Right lobe of liver (tissue), 6 donors: Measurements from ENCODE around the gene CRACDL. TPM values are rescaled to one million over a fixed set of nuclear protein-coding genes. Genes with fewer than 3 reads are reported as not detected.
A peak's percentile ranks its signal among the peaks of the same experiment; 100 is the strongest.

Experiments
- ATAC-seq, 4 donors: fragments of 200-7000 bp; cut with Tn5 transposase; one replicate each; pipeline ENCODE4 v1.9.1; 2020; ENCODE audit warnings: mild to moderate bottlenecking in 4 of 4, moderate library complexity in 4 of 4
- DNase-seq, 3 donors: peaks; one replicate each; pipeline ENCODE4 v3.0.0-alpha.2; 2020
- H3K27ac ChIP-seq, 3 donors: fragments of 200-600 bp; one replicate each; pipeline ENCODE4 v1.8.0; 2022
- H3K27me3 ChIP-seq, 2 donors: fragments of 200-600 bp; one replicate each; pipeline ENCODE4 v1.8.0; 2022
- H3K36me3 ChIP-seq, 4 donors: fragments of 200-600 bp; sonication (generic) in 1 of 4; one replicate each; pipeline versions ENCODE4 v1.5.1 to v1.8.0; 2017 to 2022; ENCODE audit warnings: control low read depth in 1 of 4
- H3K4me1 ChIP-seq, 4 donors: fragments of 200-600 bp; sonication (generic) in 1 of 4; one replicate each; pipeline versions ENCODE4 v1.5.1 to v1.8.0; 2017 to 2022; ENCODE audit warnings: control low read depth in 1 of 4
- H3K4me3 ChIP-seq, 3 donors: fragments of 200-600 bp; one replicate each; pipeline ENCODE4 v1.8.0; 2022
- H3K9me3 ChIP-seq, 4 donors: fragments of 200-600 bp; sonication (generic) in 1 of 4; one replicate each; pipeline versions ENCODE4 v1.5.1 to v1.8.0; 2017 to 2022; ENCODE audit warnings: control low read depth in 1 of 4
- CTCF ChIP-seq, 4 donors: fragments of 200-600 bp in 3 of 4; fragments of 450-650 bp in 1 of 4; IDR thresholded peaks; one replicate each; pipeline versions ENCODE4 v1.5.1 to v1.8.0; 2016 to 2022; ENCODE audit warnings: antibody characterized with exemption in 4 of 4, mild to moderate bottlenecking in 2 of 4
- POLR2A ChIP-seq: fragments of 450-650 bp; IDR thresholded peaks from one replicate; pipeline ENCODE4 v1.6.1; 2017; ENCODE audit warnings: antibody characterized with exemption, mild to moderate bottlenecking
- WGBS: methylation state at CpG from one replicate; pipeline ENCODE4 v1.1.6; 2018; ENCODE audit warnings: low coverage, low lambda C conversion rate; ENCODE audit not compliant: insufficient coverage; ENCODE audit errors: missing lambda C conversion rate; 5-methylcytosine and 5-hydroxymethylcytosine counted together
- intact Hi-C, 2 donors: fragments of 100-400 bp; cut with DNase I; formaldehyde crosslinking; loops; one replicate each; pipeline versions ENCODE4 v1.11.2 to v1.14.1; 2022
- total RNA-seq, 6 experiments: library from RNA; depleted of rRNA in 2 of 6; stranded (reverse); fragments of >200 nt in 2 of 6; fragmentation: NEBNext Ultra II Directional in 3 of 6; extraction: Animal tissue kit (Norgen Biotek cat#: 25700) in 3 of 6; gene quantifications; one replicate each; pipeline versions ENCODE4 v1.1.0 to v1.2.4, GENCODE V29; 2016 to 2023
- donor health status: DM: no; HTN: yes; CAD: no.
- donor health status: DM: no; HTN: no; CAD: no.
- donor health status: DM: no; HTN: no; CAD: no.
- donor health status: DM: no; HTN: yes; CAD: no.
- donor health status: DM: no; HTN: yes; CAD: no.

Gene CRACDL
- total RNA-seq, 6 experiments from 2014 or later: 0.12 to 0.56 (median 0.32) TPM

GRCh38 chr2:98804736-98805135, 131.3 kb downstream of the CRACDL start:
- no peaks in the 10 kb centered on the region for H3K9me3 ChIP-seq
- peak overlapping the region in 1 of 3 donors; percentile 64 for H3K27ac ChIP-seq
- H3K4me3 ChIP-seq: no peak overlapping the region
- intact Hi-C loops: no loop called here
- ATAC-seq: no peak
- no peaks in the 10 kb centered on the region for H3K27me3 ChIP-seq
- no peaks in the 10 kb centered on the region for H3K36me3 ChIP-seq
- no peak for DNase-seq
- TF ChIP-seq CTCF (IDR thresholded peaks at IDR 0.05): no peak
- TF ChIP-seq POLR2A: no peak
- 59% methylated on average over 3 of the region's 3 CpGs for WGBS
- H3K4me1 ChIP-seq: peaks cover 3 to 49% (median 23%) of the 10 kb centered on the region in 4 donors

GRCh38 chr2:98804265-98804650, 131.8 kb downstream of the CRACDL start:
- no peaks in the 10 kb centered on the region for H3K9me3 ChIP-seq
- ATAC-seq (peak in 1 of 4 donors; percentile 16), DNase-seq (no peak)
- H3K36me3 ChIP-seq: no peaks in the 10 kb centered on the region
- H3K27me3 ChIP-seq: no peaks in the 10 kb centered on the region
- TF ChIP-seq POLR2A (no peak), CTCF (IDR thresholded peaks at IDR 0.05) (no peak)
- intact Hi-C loops: no loop called here
- peak overlapping the region in 1 of 3 donors; percentile 22 for H3K4me3 ChIP-seq
- peak overlapping the region; percentile 38 to 64 (median 57) for H3K27ac ChIP-seq
- H3K4me1 ChIP-seq: peaks cover 3 to 49% (median 23%) of the 10 kb centered on the region in 4 donors
- WGBS: 45% methylated on average over 8 of the region's 8 CpGs

DNA sequence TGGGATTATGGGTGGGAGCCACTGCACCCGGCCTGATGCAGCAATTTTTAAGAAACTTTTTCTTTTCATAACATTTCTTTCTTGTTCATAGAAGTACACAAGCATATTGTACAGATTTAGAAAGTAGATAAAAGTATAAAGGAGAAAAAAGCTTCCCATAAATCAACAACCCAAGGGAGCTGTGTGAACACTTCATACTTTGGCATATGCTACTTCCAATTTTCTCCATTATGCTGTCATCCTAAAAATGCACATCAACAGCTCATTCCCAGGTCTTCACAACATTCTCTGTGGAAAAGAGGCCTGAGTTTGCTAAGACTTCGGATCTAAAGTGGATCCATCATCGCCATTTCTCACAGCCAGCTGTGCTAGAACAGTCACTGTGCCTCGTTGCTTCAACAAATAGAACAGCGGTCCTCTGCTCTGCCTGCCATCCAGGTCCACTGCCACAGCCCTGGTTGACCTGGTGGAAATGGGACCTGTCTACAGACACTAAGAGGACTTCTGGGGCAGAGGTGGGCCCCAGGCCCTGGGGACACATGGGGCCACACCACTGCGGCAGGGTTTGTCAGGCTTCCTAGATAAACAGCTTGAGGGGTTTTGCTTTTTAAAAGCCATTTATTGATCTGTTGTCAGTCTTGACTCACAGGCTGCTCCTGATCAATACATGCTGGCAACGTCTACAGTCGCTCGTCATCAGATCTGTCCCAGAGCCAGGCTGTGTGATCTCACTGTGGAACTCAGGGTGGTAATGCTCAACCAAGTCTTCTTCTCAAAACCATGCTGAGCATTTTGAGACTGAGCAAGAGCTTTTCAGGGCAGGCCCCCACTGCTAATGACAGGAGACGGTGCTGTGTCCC, 132.4 kb downstream of the CRACDL start:
- Histone ChIP-seq H3K4me3 (peak overlapping the region in 1 of 3 donors; percentile 22), H3K27ac (peak overlapping the region; percentile 38 to 64 (median 57)), H3K27me3 (no peaks in the 10 kb centered on the region), H3K4me1 (peaks cover 3 to 49% (median 23%) of the 10 kb centered on the region in 4 donors), H3K36me3 (no peaks in the 10 kb centered on the region), H3K9me3 (no peaks in the 10 kb centered on the region)
- peak; percentile 69 to 85 (median 83) for DNase-seq
- intact Hi-C loops: no loop called here
- TF ChIP-seq CTCF (IDR thresholded peaks at IDR 0.05) (no peak), POLR2A (no peak)
- ATAC-seq: peak; percentile 66 to 85 (median 72)
- 40% methylated on average over 10 of the region's 10 CpGs for WGBS

- no peaks in the 10 kb centered on the region for H3K36me3 ChIP-seq
- H3K4me3 ChIP-seq: no peak overlapping the region
- H3K27ac ChIP-seq: no peak overlapping the region
- H3K9me3 ChIP-seq: no peaks in the 10 kb centered on the region
- DNase-seq: no peak
- peaks cover 3 to 49% (median 23%) of the 10 kb centered on the region in 4 donors for H3K4me1 ChIP-seq
- intact Hi-C loops: no loop called here
- H3K27me3 ChIP-seq: no peaks in the 10 kb centered on the region
- TF ChIP-seq CTCF (IDR thresholded peaks at IDR 0.05): no peak
- no peak for TF ChIP-seq POLR2A
- ATAC-seq: no peak
- 90% methylated on average over 6 of the region's 8 CpGs for WGBS
These were observed 133.7 kb downstream of the CRACDL start for GRCh38 chr2:98802344-98802743.
